NCI-H446 (cell line): ENCODE data around the gene DIPK1C.
A peak's percentile ranks its signal among the peaks of the same experiment; 100 is the strongest.

Experiments used
- DNase-seq, 2 experiments: peaks; one replicate each; lab custom pipeline; 2025; lab: John Stamatoyannopoulos, UW

The DIPK1C gene

DNA sequence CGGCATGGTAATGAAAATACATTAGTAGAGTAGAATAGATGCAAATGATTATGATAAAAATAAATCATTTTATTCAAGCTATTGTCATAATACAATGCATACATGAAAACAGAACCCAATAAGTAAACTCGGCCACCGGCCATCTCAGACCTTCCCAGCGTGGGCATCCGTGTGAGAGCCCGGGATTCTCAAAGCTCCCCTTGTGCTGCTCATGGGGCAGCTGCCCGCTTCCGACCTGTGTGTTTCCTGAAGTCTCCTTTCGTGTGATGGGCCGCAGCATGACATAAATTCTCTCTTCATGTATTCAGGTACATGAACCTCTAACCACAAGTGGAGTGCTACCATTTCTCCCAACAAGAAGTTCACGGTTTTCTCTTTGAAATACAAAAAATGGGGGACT lies 25.6 kb upstream of the DIPK1C start:
- no peak for DNase-seq

DNA sequence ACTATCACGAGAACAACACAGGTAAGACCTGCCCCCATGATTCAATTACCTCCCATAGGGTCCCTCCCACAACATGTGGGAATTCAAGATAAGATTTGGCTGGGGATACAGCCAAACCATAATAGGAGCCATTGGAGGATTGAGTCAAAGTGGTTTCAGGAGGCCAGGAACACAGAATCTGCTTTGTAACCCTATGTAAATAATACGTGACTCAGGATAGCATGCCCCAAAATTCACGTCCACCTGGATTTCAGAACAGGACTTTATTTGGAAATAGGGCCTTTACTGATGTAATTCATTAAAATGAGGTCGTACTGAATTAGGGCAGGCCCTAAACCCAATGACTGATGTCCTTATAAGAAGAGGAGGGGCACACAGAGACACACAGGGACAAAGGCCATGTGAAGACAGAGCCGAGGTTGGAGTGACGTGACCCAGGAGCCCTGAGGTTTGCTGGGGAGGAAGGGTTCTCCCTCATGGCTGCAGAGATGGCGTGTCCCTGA lies 23.1 kb upstream of the DIPK1C start:
- no peak for DNase-seq

DNA sequence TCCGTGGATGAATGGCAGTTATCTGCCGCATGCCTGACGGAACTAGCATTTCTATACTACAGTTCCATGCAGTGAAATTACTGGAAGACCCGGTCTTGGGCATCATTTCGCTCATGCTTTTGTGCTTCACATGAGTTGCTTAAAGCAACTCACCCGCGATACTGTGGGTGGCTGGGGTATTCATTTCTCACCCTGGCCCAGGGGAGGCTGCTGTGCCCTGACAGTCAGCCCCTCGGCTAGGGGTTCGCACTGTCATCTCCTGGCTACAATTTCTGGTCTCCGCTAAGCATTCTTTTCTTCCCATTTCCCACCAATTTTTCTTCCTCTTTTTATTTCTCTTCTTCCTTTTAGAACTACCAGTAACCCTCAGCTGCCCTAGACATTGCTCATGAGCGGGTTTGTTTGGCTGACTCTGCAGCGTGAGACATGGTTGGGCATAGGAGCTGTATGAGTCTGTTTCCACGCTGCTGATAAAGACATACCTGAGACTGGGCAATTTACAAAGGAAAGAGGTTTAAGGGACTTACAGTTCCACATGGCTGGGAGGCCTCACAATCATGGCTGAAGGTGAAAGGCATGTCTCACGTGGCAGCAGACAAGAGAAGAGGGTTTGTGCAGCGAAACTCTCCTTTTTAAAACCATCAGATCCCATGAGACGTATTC lies 22.5 kb upstream of the DIPK1C start:
- DNase-seq = no peak

DNA sequence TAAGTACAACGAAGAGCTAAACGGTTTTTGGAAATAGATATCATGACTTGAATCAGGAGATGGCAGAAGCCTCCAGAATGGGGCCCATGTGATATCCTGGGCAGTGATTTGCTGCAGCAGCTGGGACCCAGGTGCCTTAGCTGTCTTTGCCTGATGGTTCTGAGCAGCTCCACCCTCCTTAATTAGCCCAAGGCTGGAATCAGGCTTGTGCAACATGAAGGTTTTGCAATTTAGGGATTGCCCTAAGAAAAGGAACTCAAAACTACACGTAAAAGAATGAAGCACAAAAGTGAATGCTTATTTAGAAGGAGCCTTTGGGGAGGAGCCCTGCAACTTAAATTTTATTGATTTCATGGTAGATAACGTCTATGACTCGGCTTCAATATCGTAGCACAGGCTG lies 21.8 kb upstream of the DIPK1C start:
- no peak for DNase-seq

DNA sequence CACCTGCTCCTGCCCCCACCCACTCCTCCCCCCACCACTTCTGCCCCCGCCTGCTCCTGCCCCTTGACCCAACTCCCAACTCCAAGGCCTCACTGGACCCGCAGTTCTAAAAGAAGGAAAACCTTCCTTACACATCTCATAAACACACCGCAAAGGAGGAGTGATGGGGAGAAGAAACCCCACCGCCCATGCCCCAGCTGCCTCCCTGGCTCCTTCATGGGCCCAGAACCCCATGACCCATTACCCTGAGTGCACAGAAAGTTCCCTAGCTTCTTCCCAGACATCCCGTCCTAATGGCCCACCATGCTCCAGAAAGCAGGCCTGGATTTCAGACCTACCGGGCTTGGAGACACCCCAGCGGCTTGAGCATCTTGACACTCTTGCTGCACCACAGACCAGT lies 21.2 kb upstream of the DIPK1C start:
- DNase-seq = no peak

DNA sequence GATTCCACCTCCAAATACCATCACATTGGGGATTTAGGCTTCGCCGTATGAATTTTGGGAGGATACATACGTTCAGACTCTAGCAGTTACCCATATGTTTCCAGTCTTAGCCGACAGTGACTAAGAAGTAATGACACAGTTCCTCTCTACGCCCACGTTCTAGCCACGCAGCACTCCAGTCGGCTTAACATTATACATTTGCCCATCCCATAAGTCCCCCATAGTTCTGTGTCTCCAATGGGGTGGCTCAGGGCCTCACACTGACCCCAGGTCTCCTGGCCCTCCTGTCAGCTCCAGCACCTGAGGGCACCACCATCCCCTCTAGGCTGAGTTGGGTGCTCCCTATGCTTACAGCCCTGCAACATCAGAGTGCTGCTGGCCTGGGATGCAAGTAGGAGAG lies 20.7 kb upstream of the DIPK1C start:
- DNase-seq = no peak

DNA sequence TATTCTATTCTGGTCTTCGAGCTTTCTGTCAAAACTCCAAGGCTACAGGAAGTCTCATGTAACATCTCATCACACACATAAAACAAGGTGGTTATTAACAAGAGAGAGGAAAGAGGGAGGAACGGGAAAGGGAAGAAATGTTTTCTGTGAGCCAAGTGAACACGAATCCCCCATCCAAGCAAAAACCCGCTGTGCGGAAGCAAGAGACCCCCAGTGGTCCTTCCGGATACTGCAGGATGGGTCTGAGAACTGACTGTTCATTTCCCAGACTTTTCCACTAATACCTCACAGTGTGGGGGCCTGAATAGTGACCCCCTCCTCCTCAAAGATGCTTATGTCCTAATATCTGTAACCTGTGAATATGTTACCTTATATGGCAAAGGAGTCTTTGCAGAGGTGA lies 19.0 kb upstream of the DIPK1C start:
- DNase-seq = peak in 1 of 2 experiments; percentile 30

DNA sequence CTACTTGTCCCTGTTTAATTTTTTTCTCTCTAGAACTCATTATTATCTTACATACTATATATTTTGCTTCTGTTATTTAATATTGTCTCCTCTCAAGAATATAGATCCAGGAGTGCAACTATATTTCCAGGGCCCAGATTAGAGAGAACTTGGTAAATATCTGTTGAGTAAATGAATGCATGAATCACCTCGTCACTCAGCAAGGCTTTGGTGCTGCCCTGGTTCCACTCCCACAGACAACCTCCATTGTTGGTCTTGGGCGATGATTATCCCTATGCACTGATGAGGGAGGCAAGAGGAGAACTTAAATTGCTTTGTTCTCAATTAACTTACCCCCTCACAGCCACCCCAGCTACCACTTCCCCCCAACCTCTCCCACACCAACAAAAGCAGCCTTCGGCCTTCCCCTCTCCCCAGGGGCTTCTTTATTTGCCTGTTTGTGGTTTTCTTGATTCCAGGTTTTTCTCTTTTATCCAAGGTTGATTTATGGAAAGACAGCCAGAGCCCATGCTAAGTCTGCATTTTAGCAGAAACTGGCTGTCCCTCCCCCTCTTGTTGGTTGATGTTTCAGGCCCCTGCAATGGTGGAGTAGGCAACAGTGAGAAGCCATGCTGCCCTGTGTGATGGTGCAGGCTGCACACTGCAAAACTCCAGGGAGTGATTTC lies 17.0 kb upstream of the DIPK1C start:
- DNase-seq = no peak

DNA sequence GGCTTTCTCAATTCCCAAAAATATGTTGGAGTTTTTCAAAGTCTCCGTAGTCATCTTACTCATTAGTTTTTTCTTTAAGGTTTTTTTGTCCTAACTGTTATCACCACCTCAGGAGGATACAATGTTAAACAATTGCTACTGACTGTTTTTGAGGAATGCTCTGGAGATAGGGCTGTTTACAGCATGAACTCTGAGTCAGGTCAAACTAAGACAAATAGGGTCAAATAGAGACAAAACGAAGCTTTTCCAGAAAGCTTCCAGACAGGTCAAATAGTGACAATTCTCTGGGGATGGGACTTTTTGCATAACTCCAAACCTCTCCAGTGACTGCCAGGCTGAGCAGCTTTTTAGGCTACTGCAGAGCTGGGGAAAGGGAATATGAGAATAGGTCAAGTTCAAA lies 15.2 kb upstream of the DIPK1C start:
- no peak for DNase-seq

DNA sequence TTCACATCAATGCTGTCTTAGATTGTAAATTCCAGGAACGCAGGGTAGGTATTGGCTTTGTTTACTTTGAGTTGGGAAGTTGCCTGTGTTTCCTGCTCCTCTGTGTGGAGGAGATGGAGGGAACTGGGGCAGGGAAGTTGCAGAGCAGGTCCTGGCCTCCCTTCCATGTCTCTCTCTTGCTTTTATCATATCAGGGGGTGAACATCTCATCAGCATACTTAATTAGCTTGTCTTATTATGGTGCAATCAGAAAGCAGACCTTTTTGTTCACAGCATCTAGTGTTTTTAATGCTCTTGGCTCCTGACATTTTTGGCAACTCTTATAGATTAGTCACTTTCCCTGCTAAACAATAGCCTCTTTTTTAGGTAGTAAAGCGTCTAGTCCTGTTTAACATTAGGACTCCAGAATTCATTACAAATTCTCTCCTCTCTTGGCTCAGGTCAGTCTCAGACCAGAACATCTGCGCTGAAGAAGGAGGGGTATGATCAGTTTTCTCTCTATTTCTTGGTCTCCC lies 11.5 kb upstream of the DIPK1C start:
- no peak for DNase-seq

DNA sequence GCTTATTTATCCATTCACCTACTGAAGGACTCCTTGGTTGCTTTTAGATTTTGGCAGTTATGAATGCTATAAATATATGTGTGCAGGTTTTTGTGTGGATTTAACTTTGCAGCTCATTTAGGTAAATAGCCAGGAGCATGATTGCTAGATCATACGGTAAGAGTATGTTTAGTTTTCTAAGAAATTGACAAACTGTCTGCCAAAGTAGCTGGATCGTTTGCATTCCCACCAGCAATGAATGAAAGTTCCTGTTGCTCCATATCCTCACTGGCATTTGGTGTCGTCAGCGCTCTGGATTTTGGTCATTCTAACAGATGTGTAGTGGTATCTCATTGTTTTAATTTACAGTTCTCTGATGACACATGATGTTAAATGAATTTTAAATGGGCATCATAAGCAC lies 8.7 kb upstream of the DIPK1C start:
- DNase-seq = no peak

DNA sequence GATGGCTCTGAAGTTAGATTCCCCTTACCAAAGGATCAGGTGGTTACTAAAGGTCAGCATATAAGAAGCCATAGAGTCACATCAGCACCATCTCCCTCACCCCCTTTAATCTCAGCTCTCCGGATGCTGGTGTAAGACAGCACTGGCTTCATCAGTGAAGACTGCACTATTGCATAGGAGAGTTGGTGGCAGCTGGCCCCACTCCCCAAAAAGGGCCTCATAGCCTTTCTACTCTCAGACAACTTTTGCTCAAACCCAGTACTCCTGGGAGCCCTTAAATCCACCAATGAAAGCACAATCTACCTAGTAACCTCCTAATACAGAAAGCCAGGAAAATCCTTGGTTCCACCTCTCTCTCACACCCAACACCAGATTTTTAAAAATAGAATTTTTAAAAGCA lies 6.9 kb upstream of the DIPK1C start:
- no peak for DNase-seq

DNA sequence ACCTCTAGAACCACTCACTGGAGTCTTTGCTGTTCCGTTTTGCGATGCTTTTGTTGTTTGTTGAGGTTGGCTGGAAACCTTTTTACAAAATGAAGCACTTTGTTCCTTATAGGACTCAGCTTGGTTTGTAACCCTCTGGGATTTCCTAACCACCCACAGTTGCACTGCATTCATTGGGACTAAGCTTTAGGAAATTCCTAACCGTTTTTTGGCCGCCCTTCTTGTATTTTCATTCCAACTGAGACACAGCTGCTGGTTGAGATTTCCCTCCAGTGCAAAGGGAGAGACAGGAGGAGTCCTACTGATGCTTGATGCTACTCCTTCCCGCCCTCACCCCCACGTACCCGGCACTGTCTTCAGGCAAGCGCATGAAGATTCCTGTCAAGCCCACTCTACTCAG lies 6.1 kb upstream of the DIPK1C start:
- DNase-seq = no peak

DNA sequence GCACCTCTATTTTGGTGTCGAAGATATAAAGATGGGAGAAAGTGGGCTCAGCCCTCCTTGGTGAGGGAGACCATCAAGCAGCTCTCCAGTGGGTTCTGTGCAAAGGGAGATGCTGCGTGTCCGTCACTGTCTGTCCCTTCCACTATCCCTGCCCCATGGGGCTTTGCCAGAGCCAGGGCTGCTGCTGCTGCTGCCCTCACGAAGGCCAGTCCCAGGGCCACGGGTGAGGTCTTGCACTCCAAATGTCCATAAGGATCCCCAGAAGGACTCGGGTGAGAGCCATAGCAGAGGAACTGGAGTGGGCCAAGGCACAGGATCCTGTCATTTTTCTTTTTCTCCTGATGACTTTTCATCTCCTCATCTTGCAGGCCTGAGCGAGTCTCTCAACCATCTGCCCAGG lies 3.7 kb upstream of the DIPK1C start:
- DNase-seq = no peak

DNA sequence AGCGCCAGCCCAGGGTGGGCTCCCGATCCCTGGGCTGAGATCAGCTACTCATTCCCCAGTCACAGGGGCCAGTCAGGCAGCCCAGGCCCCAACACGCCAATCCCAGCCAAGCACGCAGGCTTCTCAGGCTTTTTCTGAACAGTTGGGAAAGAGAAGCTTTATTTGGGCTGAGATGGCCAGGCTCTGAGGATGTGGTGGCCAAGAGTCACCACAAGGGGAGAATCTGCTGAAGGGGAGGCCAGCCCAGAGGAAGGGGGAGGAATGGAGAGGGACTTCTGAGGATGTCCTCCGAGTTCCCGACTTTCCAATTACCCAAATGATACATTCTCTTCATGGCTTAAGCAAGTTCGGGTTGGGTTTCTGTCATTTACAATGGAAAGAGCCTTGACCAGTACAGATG lies 2.8 kb upstream of the DIPK1C start:
- DNase-seq = no peak

DNA sequence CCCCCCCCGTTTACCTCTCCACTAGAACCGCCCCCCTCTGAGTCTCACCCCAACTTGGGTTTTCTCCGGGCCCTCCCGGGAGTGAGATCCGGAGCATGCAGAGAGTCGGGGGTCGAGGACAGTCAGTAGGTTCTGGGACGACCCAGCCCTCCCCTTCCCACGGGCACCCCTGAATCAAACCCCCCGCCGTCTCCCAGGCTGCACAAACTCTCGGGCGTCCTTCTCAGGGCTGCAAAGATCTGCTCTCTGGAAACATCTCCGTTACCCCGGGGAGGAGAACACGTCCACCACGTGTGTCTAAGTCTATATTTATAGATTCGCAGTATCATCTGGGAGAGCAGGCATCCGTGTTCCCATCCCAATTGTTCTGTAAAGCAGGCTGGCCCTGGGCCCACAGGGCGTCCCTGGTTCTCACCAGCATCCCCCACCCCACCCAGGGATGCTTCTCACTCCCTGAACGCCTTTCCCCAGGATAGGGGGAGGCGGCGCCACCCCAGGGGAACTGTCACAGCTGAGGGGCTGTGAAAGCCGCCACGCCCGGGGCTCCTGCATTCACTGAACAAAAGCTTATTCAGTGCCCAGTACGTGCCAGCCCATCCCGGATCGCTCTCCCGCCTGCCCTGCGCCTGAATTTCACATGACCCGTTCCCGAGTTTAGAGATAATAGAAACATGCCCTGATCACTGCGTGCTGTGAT lies 765 bp upstream of the DIPK1C start:
- DNase-seq = no peak

DNA sequence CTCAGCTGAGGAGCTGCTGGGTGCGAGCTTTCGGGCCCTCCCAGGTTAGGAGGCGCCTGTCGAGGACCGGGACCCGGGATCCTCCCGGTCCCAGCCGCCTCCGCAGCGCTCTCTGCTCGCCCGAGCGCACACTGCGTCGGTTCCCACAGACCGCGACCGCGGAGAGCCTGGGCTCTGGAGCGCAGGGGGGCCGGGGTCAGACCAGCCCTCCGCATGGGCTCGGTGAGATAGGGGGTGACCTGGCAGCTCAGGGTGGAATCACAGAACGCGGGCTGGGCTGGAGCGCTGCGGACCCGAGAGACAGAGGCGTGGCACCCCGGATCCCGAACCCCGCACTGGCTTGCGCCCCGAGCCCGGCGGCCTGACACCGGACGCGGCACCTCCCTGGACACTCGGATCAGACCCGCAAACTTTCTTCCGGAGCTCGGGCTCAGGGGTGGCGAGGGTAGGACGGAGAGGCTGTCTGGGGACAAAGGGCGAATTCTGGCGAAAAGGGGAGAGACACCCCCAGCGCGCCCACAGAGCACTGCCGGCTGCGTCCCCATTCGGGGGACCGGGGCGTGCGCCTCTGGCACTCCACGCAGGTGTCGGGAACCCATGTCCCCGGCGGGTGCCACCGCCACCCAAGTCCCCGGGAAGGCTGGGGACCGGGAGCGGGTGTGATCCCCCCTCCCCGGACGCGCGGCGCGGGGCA lies 612 bp downstream of the DIPK1C start:
- no peak for DNase-seq

DNA sequence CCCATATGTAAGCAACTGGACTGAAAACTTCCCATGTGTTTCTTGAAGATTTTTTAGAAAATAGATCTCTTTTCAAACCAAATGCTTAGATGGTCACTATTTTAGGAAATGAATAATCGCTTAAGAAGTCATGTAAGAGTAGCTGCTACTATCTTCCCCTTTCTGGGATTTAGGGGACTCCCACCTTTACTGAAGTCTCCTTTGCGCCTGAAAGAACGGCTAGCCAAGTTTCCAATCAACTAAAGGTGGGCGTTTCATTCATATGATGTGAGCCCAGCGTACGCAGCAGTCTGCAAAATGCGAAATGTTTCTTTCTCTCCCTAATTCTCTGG lies 1.1 kb downstream of the DIPK1C start:
- no peak for DNase-seq

DNA sequence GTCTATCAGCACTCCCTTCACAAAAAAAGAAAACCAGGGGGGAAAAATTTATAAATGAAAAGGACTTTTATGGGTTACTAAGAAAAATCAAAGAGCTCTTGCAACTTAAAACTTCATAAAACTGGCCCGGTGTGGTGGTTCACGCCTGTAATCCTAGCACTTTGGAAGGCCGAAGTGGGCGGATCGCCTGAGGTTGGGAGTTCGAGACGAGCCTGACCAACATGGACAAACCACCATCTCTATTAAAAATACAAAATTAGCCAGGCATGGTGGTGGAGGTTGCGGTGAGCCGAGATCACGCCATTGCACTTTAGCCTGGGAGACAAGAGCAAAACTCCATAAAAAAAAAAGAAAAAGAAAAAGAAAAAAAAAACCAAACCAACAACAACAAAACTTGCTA lies 1.7 kb downstream of the DIPK1C start:
- DNase-seq = no peak

DNA sequence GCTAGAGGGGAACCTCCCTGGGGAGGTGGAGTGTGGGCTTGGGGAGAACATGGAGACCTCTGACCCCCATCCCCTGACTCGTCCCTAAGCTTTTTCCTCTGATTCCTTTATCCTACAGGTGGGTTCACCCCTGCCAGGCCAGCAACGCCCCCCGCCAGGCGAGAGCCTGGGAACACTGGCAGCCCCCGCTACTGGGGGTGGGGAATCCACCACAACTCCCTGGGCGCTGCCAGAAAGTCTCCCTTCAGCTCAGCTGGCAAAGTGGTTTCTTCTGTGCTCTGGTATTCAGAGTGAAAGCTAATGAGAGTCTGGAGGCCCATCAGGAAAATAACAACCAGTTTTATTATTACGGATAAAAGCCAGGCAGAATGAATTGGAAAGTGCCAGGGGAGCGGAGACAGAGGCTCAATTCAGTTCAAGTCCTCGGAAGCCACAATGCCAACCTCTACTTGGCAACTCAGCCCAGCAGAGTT lies 2.8 kb downstream of the DIPK1C start:
- no peak for DNase-seq

DNA sequence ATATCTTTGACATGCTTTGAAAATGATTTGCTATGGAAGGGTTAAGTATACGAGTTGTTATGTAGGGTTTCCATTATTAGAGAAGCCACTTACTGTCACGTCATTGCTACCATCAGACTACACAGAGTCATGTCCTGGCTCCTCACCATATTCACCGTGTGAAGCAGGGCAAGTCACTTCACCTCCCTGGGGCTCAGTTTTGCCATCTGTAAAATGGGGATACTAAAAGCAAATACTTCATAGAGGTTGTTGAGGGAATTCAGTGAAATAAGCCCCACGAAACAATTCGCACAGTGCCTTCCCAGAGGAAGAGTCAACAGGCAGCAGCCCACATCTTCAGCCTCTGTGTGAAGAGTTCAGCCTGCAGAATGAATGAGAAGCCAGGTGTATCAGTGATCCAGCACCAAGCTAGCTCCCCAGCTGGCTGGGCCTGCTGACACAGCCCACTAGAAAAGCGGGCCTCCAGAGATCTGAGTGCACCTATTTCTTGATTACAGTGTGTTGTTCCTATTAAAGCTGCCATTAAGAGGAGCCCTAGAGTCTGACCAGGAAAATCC lies 3.4 kb downstream of the DIPK1C start:
- no peak for DNase-seq

DNA sequence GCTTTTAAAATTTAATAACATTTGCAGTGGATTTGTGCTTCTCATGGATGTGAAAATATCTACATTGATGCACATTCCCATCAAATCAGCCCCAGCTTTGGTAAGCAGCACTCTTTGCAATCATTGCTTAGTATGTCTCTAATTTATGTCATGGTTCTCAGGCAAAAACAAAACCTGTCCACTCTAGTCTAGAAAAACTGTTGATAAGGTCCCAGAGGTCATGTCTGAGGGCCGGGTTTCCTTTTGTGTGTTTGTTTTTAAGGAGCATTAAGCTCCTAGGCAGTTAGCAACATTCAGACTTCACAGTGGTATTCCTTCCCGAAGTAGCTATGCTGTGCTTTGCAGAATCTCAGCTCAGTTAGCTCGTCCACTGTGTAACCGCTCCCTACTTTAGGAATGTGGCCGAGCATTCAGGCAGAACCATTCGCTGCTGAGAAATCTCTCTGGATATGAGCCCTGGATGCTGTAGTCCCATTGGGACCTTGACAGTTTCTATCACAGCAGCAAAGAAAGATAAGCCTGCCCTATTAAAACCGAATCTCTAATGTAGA lies 4.0 kb downstream of the DIPK1C start:
- DNase-seq = no peak
